Superior temporal gyrus (tissue), 1 donor: ENCODE data around the gene TEDDM1.
"Not testable (repeated sequence)": the region's sequence is repeated elsewhere in the genome, so short reads cannot be mapped to it uniquely, and the experiment has no call there.

Experiments
- DNase-seq: peaks from one replicate; pipeline ENCODE4 v3.0.0-alpha.2; 2016; ENCODE audit errors: extremely low spot score

Gene TEDDM1

GRCh38 chr1:182380199-182380598, 20.3 kb downstream of the TEDDM1 start:
- no peak for DNase-seq

- DNase-seq, result not testable (repeated sequence)
Observed at GRCh38 chr1:182379781-182380180, 20.7 kb downstream of the TEDDM1 start.

GRCh38 chr1:182376936-182377574, 23.4 kb downstream of the TEDDM1 start:
- no peak for DNase-seq

- no peak for DNase-seq
Observed at GRCh38 chr1:182374101-182374834, 26.2 kb downstream of the TEDDM1 start.

- no peak for DNase-seq
Observed at GRCh38 chr1:182370532-182370931, 29.9 kb downstream of the TEDDM1 start.

- no peak for DNase-seq
Observed at GRCh38 chr1:182368903-182369302, 31.6 kb downstream of the TEDDM1 start.

- no peak for DNase-seq
Observed at GRCh38 chr1:182368358-182368757, 32.1 kb downstream of the TEDDM1 start.

- DNase-seq, result no peak
Observed at GRCh38 chr1:182367926-182368325, 32.5 kb downstream of the TEDDM1 start.

GRCh38 chr1:182366596-182366995, 33.9 kb downstream of the TEDDM1 start:
- no peak for DNase-seq

- DNase-seq, result no peak
Observed at GRCh38 chr1:182359645-182360044, 40.8 kb downstream of the TEDDM1 start.

GRCh38 chr1:182357913-182358312, 42.6 kb downstream of the TEDDM1 start:
- DNase-seq, result no peak

- DNase-seq, result no peak
Observed at GRCh38 chr1:182357171-182357570, 43.3 kb downstream of the TEDDM1 start.

GRCh38 chr1:182355723-182356098, 44.8 kb downstream of the TEDDM1 start:
- DNase-seq, result no peak

GRCh38 chr1:182351790-182352364, 48.6 kb downstream of the TEDDM1 start:
- DNase-seq, result no peak

- no peak for DNase-seq
Observed at GRCh38 chr1:182350839-182351238, 49.6 kb downstream of the TEDDM1 start.

- peak; percentile 24 for DNase-seq
Observed at GRCh38 chr1:182348961-182349747, 51.3 kb downstream of the TEDDM1 start.
